Activated T-cell treated with anti-CD3 and anti-CD28 coated beads for 4 hours (primary cell): ENCODE results near the gene DHX8.
"Not testable (repeated sequence)": the region's sequence is repeated elsewhere in the genome, so short reads cannot be mapped to it uniquely, and the experiment has no call there.

Experiments used
- DNase-seq: peaks from one replicate; pipeline ENCODE4 v3.0.0-alpha.2; 2020

The DHX8 gene

GRCh38 chr17:43483674-43484551 lies at the start of gene DHX8:
DHX8 (plus strand) TSS chr17:43483975; CDS start chr17:43484038, 63 bp downstream.
- peak; percentile 97 for DNase-seq

DNA sequence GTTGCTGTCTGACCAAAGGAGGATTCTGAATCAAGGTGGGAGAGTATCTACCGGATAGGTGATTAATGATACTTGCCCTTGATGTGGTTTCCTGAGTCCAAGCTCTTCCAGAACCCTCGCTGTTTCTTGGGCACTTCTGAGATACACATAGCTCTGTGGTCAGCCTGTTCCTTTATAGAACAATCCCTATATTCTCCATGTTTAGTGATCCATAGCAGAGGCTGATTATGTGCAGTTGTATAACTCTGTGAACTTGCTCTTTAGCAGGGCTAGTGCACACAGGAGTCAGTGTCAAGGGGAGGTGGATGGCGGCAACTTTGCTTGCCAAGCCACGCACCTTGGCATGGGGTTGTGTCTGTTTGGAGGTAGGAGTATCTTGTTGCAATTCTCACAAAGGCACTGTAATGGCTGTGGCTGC lies 48.9 kb upstream of the DHX8 start:
- no peak for DNase-seq

- DNase-seq = no peak
Measured at GRCh38 chr17:43437756-43438155, 46.0 kb upstream of the DHX8 start.

DNA sequence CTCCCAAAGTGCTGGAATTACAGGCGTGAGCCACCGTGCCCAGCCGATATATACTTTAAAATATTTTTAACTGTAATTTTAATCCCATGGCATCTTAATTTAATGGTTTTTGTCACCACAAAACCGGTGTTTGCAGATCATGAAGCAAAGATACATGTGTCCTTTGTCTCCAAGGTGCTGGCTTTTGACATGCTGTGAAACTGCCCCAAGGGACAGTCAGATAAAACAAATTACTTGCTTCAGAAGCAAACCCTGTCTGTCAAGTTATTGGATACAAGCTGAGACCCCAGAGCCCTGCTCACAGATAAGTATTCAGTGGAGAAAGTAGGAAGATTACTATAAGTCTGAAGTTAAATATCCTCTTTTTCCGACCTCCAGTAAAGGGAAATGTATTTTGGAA lies 45.1 kb upstream of the DHX8 start:
- DNase-seq = no peak

DNA sequence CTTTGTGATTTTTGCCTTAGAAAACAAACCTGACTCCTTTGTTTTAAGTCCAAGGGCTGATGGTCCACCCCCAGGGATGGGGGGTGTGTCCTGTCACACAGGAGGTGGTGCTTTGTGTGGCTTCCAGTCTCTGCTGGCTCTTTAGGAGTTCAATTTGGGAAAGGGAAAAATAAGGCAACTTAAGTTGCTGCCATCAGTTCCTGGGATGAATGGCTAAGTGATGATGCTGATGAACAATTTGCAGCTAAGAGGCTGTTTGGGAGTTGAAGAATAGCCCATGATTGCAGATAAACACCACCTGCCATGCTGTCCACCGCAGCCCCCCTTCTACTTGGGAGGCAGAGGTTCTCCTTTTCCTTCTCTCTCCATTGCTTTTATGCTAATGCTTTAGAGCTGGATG lies 44.7 kb upstream of the DHX8 start:
- DNase-seq = no peak

DNA sequence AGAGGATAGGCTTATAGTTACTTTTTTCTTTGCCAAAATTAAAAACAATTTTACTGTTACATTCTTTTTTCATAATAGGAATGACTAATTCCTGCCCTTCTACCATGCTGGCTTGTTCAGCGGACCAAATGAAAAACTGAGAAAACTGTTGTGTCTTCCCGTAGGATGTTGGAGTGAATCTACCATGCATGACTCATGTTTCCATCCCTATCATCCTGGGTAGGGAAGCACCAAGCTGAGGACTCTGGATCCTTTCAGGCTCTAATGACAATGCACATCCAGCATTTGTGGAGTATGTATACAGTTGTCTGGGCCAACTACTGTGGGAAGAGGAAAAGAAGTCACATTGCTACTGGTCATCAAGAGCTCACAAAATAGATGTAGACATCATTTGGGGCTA lies 41.1 kb upstream of the DHX8 start:
- DNase-seq = no peak

DNA sequence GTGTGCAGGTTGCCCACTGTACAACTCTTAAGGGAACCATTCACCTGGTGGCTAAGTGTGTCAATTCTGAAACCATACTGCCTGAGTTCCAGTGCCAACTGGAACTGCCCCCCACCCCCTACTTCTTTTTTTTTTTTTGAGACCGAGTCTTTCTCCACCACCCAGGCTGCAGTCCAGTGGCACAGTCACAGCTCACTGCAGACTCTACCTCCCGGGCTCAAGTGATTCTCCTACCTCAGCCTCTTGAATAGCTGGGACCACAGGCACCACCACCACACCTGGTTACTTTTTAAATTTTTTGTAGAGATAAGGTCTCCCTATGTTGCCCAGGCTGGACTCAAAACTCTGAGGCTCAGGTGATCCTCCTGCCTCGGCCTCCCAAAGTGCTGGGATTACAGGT lies 40.4 kb upstream of the DHX8 start:
- no peak for DNase-seq

- DNase-seq = no peak
Measured at GRCh38 chr17:43444223-43445008, 39.4 kb upstream of the DHX8 start.

DNA sequence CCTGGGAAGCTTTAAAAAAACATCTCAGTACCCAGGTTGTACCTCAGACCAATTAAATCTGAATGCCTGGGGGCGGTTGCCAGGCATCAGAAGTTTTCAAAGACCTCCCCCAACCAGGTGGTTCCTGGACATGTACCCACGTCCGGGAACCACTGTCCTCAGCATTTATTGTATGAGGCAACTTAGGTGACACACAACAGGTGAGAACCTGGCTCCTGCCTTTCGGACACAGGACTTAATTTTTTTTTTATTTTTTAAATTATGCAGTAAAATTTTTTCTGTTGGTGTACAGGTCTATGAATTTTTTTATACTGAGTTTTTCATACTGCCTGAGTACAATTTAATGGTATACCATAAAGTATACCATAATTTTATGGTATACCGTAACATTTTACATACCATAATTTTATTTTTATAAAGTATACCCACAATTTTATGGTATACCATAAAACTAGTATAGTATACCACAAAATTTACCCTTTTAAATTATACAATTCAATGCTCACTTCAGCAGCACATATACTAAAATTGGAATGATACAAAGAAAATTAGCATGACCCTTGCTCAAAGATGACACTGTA lies 38.7 kb upstream of the DHX8 start:
- DNase-seq = no peak

GRCh38 chr17:43446773-43447172 lies 37.0 kb upstream of the DHX8 start:
- DNase-seq = no peak

- no peak for DNase-seq
Measured at GRCh38 chr17:43448720-43449469, 34.9 kb upstream of the DHX8 start.

- DNase-seq = no peak
Measured at GRCh38 chr17:43449470-43450248, 34.1 kb upstream of the DHX8 start.

DNA sequence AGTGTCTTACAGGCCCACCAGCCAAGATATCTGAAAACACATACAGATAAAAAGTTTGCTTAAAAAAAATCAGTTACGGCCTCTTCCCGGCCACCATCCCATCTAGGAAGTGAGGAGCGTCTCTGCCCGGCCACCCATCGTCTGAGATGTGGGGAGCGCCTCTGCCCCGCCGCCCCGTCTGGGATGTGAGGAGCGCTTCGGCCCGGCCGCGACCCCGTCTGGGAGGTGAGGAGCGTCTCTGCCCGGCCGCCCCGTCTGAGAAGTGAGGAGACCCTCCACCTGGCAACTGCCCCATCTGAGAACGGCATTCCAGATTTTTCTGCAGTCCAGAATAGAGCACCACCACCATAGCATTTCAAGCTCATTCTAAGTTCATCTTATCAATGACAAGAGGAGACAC lies 33.0 kb upstream of the DHX8 start:
- DNase-seq = not testable (repeated sequence)

- not testable (repeated sequence) for DNase-seq
Measured at GRCh38 chr17:43451741-43452140, 32.0 kb upstream of the DHX8 start.

DNA sequence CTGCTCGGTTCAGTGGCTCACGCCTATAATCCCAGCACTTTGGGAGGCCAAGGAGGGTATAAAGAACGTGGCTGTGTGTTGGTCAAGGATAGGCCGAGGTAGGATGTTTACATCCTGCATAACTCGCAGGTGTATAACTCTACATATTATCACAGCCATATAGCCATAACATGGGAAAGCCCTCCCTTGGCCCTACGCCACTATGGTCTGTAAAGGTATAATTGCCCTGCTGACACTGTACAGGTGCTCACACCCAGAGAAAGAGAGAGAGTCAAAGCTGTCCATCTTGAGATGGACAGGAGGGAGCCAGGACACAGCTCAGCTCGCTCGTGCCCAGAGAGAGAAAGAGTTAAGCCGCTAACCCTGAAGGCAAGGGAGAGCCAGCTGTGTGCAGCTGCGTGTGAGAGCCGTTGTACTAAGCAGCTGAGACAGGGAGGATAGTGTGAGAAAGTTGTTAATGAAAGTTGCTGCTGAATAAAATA lies 30.4 kb upstream of the DHX8 start:
- no peak for DNase-seq

DNA sequence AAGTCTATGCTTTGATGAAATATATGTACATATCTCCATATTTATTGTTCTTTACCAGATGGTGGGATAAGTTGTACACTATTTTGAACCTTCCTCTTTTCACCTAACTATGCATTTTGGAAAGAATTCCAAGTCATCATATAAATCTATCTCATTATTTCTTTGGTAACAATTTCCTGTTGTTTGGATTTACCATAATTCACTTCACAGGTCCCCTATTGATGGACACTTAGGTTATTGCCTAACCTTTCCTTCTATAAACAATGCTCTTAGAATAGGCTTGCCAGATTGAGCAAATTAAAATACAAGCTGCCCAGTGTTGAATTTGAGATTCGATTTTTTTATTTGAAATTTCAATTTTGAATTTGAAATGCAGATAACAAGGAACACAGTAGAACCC lies 28.9 kb upstream of the DHX8 start:
- no peak for DNase-seq

GRCh38 chr17:43456029-43456428 lies 27.7 kb upstream of the DHX8 start:
- DNase-seq = no peak

DNA sequence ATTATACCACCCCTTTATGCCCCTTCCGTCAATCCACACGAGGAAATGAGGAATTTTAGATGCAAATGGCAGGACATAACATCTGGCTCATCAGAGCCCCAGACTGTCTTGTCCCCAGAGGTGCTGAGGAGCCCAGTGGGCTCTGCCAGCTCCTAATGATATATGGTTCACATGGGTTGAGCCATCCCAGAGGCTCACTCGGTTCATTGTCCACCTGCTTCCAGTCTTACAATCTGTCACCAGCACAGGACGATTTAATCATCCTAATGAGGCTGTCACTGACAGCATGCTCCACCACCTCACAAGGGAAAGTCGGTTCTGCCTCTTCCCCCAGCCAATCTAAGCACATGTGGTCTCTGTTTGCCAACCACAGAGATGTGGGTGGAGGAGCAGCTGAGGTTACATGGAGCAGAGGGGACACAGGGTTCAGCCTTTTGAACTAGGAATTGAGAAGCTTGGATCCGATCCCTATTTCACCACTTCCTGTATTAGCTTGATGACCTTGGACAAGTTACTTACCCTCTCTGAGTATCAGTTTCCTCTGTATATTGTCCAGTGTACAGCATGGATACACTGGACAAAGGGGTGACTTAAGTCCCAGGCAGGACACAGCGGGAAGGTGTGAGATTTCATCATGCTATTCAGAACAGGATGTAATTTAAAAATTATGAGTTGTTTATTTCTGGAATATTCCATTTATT lies 27.0 kb upstream of the DHX8 start:
- DNase-seq = no peak

- no peak for DNase-seq
Measured at GRCh38 chr17:43457362-43457692, 26.4 kb upstream of the DHX8 start.

DNA sequence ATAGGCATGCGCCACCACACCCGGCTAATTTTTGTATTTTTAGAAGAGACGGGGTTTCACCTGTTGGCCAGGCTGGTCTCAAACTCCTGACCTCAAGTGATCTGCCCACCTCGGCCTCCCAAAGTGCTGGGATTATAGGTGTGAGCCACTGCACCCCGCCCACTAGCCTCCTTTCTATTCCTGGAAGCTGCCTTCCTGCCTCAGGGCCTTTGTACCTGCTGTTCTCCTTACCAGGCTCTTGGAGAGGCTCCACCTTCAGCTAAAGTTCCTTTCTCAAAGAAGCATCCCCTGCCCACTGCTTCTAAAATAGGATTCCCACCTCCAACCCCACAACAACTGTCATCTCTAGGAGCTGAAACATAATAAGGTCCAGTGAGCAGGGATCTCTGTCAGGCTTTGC lies 23.9 kb upstream of the DHX8 start:
- DNase-seq = not testable (repeated sequence)

DNA sequence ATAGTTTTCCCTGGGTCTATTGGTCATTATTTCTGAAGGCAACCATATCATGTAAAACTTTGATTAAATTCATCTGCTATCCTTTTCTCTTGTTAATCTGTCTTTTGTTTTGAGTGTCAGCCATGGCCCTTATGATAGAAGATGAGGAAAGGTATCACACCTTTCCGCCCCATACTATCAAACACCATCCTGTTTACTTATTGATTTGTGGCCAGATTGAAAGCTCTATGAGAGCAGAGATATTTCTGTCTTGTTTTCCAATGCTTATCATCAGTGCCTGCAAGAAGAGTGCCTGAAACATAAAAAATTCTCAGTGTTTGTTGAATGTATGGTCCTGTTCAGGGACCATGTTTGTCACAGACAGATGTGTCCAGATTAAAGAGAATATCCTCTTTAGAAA lies 22.6 kb upstream of the DHX8 start:
- DNase-seq = no peak

- not testable (repeated sequence) for DNase-seq
Measured at GRCh38 chr17:43462569-43462968, 21.2 kb upstream of the DHX8 start.
